SHP77 treated with DMSO at 0.1 percent for 48 hours (cell line): ENCODE results near the gene PIM2.

Source experiments
- DNase-seq: peaks from one replicate; lab custom pipeline; 2025; lab: John Stamatoyannopoulos, UW

The PIM2 gene

GRCh38 chrX:48918643-48919340 lies at the start of gene PIM2:
Gene PIM2, minus strand, starts transcription at chrX:48919024. Its CDS starts 190 bp downstream, at chrX:48918834.
- DNase-seq: peak; percentile 60

GRCh38 chrX:48968377-48968776 lies 49.6 kb upstream of the PIM2 start:
- no peak for DNase-seq

- DNase-seq: no peak
Observed at GRCh38 chrX:48966796-48967579, 48.2 kb upstream of the PIM2 start.

GRCh38 chrX:48965959-48966358 lies 47.1 kb upstream of the PIM2 start:
- DNase-seq: no peak

GRCh38 chrX:48961585-48962091 lies 42.8 kb upstream of the PIM2 start:
- no peak for DNase-seq

- no peak for DNase-seq
Observed at GRCh38 chrX:48960291-48960690, 41.5 kb upstream of the PIM2 start.

GRCh38 chrX:48958635-48959094 lies 39.8 kb upstream of the PIM2 start:
- no peak for DNase-seq

GRCh38 chrX:48957827-48958634 lies 39.2 kb upstream of the PIM2 start:
- DNase-seq: peak; percentile 78

- no peak for DNase-seq
Observed at GRCh38 chrX:48957477-48957826, 38.6 kb upstream of the PIM2 start, which contains the start of gene OTUD5. Gene OTUD5, minus strand, starts transcription at chrX:48957607. Its CDS starts 37 bp downstream, at chrX:48957570.

GRCh38 chrX:48956728-48957414 lies 38.0 kb upstream of the PIM2 start:
- DNase-seq: no peak

GRCh38 chrX:48948589-48948988 lies 29.8 kb upstream of the PIM2 start:
- no peak for DNase-seq

- no peak for DNase-seq
Observed at GRCh38 chrX:48945517-48946348, 26.9 kb upstream of the PIM2 start.

- DNase-seq: no peak
Observed at GRCh38 chrX:48942895-48943294, 24.1 kb upstream of the PIM2 start.

- DNase-seq: no peak
Observed at GRCh38 chrX:48940404-48940955, 21.7 kb upstream of the PIM2 start.

- DNase-seq: no peak
Observed at GRCh38 chrX:48939524-48940228, 20.9 kb upstream of the PIM2 start.

GRCh38 chrX:48938721-48939425 lies 20.0 kb upstream of the PIM2 start:
- DNase-seq: no peak

GRCh38 chrX:48937054-48937907 lies 18.5 kb upstream of the PIM2 start:
- no peak for DNase-seq

GRCh38 chrX:48936429-48937053 lies 17.7 kb upstream of the PIM2 start:
- no peak for DNase-seq
